ENCODE results near the gene WSCD2. TPM values are rescaled to one million over a fixed set of nuclear protein-coding genes. Genes with fewer than 3 reads are reported as not detected.

WSCD2 gene
- total and polyA plus RNA-seq, 2 of the 4 experiments (the other 2 are of a cell fraction): not detected

GRCh38 chr12:108235985-108236263, 106.8 kb downstream of the WSCD2 start:
- BruUV-seq (replicated peaks): no TSS peak
- Histone ChIP-seq H2AK9ac (replicated peaks; ENCODE audit: low read depth, low read length, poor library complexity) (no peak overlapping the region), H3K36me3 (ENCODE audit: control insufficient read depth, insufficient read depth, low read length) (no peaks in the 10 kb centered on the region), H3K4ac (ENCODE audit: low read depth, low read length) (no peak overlapping the region), H4K91ac (ENCODE audit: insufficient read depth, low read depth, low read length) (no peak overlapping the region), H2AK5ac (ENCODE audit: low read depth, low read length) (no peak overlapping the region), H4K8ac (ENCODE audit: low read depth in 2 of 2, low read length in 2 of 2) (no peak overlapping the region), H3K9me3 (ENCODE audit: control insufficient read depth, insufficient read depth, low read length) (no peaks in the 10 kb centered on the region), H3K23ac (ENCODE audit: low read depth, low read length) (no peak overlapping the region), H3K4me3 (ENCODE audit: insufficient read depth, low read depth, low read length) (no peak overlapping the region), H3K4me2 (ENCODE audit: low read depth, low read length) (no peak overlapping the region), H3K14ac (replicated peaks; ENCODE audit: low read depth, low read length) (no peak overlapping the region), H3K27me3 (ENCODE audit: control insufficient read depth, insufficient read depth, low read length) (no peaks in the 10 kb centered on the region), H4K5ac (ENCODE audit: low read depth, low read length) (no peak overlapping the region), H2AFZ (replicated peaks; ENCODE audit: low read length, poor library complexity) (no peak overlapping the region), H2BK15ac (ENCODE audit: low read depth, low read length) (no peak overlapping the region), H3K4me1 (ENCODE audit: control insufficient read depth, insufficient read depth, low read length) (no peaks in the 10 kb centered on the region), H3K27ac (ENCODE audit: insufficient read depth, low read length) (no peak overlapping the region), H2BK120ac (ENCODE audit: low read depth, low read length) (no peak overlapping the region), H3K56ac (ENCODE audit: extremely low read depth, insufficient read depth, low read length) (no peak overlapping the region), H2BK20ac (ENCODE audit: low read depth, low read length) (no peak overlapping the region), H3K18ac (ENCODE audit: low read depth, low read length) (no peak overlapping the region), H3K9me1 (ENCODE audit: insufficient read depth, low read length) (no peaks in the 10 kb centered on the region), H4K20me1 (ENCODE audit: insufficient read depth, low read length) (no peaks in the 10 kb centered on the region), H3K79me1 (ENCODE audit: low read depth in 1 of 2, low read length in 2 of 2) (no peaks in the 10 kb centered on the region), H3K9ac (ENCODE audit: low read depth, low read length) (no peak overlapping the region), H2BK5ac (ENCODE audit: low read depth, low read length, poor library complexity, severe bottlenecking) (no peak overlapping the region)
- ATAC-seq (ENCODE audit: low read depth) (no peak), DNase-seq (no peak)
- intact Hi-C loops (cut with micrococcal nuclease): no loop called here
- ChIA-PET POLR2A (ENCODE audit: unreplicated experiment) (interaction anchor here (0.5 kb wide), 1 partner anchor 39 kb away, joined by 4 read pairs; no protein-coding TSS in a partner anchor), CTCF (no interaction called here)
- in situ Hi-C loops (cut with MboI; ENCODE audit: low sequenced_read_pairs): no loop called here
- dilution Hi-C loops (cut with HindIII; ENCODE audit: low sequenced_read_pairs, unreplicated experiment): no loop called here
- TF ChIP-seq SMC3 (IDR thresholded peaks at IDR 0.05; ENCODE audit: low read depth, low read length): no peak
- no peak for TF ChIP-seq FOS (IDR thresholded peaks at IDR 0.05; ENCODE audit: low read depth, low read length)
- TF ChIP-seq CHD1 (IDR thresholded peaks at IDR 0.05; ENCODE audit: low read depth, low read length): no peak
- TF ChIP-seq RCOR1 (IDR thresholded peaks at IDR 0.05; ENCODE audit: insufficient replicate concordance, low read length): no peak
- TF ChIP-seq RFX5 (IDR thresholded peaks at IDR 0.05; ENCODE audit: low read depth, low read length): no peak
- TF ChIP-seq USF2 (IDR thresholded peaks at IDR 0.05; ENCODE audit: low read depth, low read length): no peak
- TF ChIP-seq ELK1 (IDR thresholded peaks at IDR 0.05; ENCODE audit: borderline replicate concordance, low read depth, low read length): no peak
- no CpG with 5 or more reads among the region's 3 CpGs for WGBS, 2 experiments (ENCODE audit: extremely low coverage in 2 of 2, insufficient read length in 1 of 2)

Data from IMR-90 (cell line).